ENCODE results near the gene SEC63. TPM values are rescaled to one million over a fixed set of nuclear protein-coding genes. Genes with fewer than 3 reads are reported as not detected.
"Not testable (repeated sequence)": the region's sequence is repeated elsewhere in the genome, so short reads cannot be mapped to it uniquely, and the experiment has no call there.

The SEC63 gene
- total and polyA plus RNA-seq, 9 donors: 33.8 to 198 (median 122) TPM

DNA sequence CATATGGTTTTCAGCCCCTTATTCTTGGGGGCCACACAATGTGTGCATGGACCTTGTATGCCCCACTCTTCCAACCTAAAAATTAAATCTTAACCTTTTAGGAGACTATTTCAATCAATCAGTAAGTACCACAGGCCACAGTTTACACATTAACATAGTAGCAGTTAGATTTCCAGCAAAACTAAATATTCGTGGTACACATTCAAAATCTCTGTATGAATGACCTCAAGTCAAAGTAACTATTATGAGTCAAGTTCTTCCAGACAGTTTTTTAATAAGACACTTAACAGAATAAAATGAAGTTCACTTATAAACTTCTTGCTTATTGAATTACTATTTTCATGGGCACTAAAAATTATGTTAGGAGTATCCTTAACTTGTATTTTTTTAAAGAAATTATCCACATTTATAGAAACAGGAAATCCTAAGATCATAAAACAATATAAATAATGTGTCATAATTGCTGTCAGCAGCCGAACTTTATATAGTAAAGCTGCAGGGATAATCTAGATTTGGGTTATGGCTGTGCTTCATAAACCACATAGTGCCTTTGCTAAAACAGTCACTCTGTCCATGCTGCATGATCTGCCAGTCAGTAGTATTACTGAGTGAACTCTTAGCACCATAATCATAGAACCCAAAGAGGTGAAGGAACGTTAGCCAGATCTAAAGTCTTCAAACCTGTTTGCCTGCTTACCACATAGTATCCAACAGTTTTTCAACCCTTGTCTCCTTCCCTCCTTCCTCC is 21.7 kb downstream of the SEC63 start:
- TF ChIP-seq EP300 (IDR thresholded peaks at IDR 0.05) (no peak), POLR2A (IDR thresholded peaks at IDR 0.05) (no peak), CTCF (IDR thresholded peaks at IDR 0.05) (no peak)

DNA sequence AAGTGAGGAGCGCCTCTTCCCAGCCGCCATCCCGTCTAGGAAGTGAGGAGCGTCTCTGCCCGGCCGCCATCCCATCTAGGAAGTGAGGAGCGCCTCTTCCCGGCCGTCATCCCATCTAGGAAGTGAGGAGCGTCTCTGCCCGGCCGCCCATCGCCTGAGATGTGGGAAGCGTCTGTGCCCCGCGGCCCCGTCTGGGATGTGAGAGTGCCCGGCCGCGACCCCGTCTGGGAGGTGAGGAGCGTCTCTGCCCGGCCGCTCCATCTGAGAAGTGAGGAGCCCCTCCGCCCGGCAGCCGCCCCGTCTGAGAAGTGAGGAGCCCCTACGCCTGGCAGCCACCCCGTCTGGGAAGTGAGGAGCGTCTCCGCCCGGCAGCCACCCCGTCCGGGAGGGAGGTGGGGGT is 23.8 kb downstream of the SEC63 start:
- H3K4me3 ChIP-seq; intact Hi-C loops (cut with DNase I): not testable (repeated sequence)

More for the DNA sequence above, 21.7 kb downstream of the SEC63 start:
- whole genome bisulfite sequencing, 3 donors: 49 to 62% (median 56%) methylated on average over 3 of the region's 3 CpGs
- no peak for DNase-seq
- intact Hi-C loops (cut with DNase I): no loop called here
- no peak overlapping the region for H3K4me3 ChIP-seq
- H3K27me3 ChIP-seq: no peaks in the 10 kb centered on the region
- no peaks in the 10 kb centered on the region for H3K36me3 ChIP-seq
- peaks cover 1% of the 10 kb centered on the region for H3K4me1 ChIP-seq (ENCODE audit: insufficient read depth)
- no peaks in the 10 kb centered on the region for H3K9me3 ChIP-seq
- no peak overlapping the region for H3K27ac ChIP-seq

GRCh38 chr6:107932580-107932979 is 25.4 kb downstream of the SEC63 start:
- H3K4me1 ChIP-seq (ENCODE audit: insufficient read depth): peaks cover 1% of the 10 kb centered on the region
- 94 to 97% (median 96%) methylated on average over 3 of the region's 3 CpGs for WGBS, 3 donors
- H3K4me3 ChIP-seq: no peak overlapping the region
- H3K27ac ChIP-seq: no peak overlapping the region
- H3K9me3 ChIP-seq: no peaks in the 10 kb centered on the region
- intact Hi-C loops (cut with DNase I): no loop called here
- TF ChIP-seq POLR2A (IDR thresholded peaks at IDR 0.05): no peak
- no peak for TF ChIP-seq CTCF (IDR thresholded peaks at IDR 0.05)
- TF ChIP-seq EP300 (IDR thresholded peaks at IDR 0.05): no peak
- DNase-seq: no peak
- no peaks in the 10 kb centered on the region for H3K27me3 ChIP-seq
- H3K36me3 ChIP-seq: no peaks in the 10 kb centered on the region

More for the DNA sequence above, 23.8 kb downstream of the SEC63 start:
- not testable (repeated sequence) for H3K36me3 ChIP-seq; H3K4me1 ChIP-seq (ENCODE audit: insufficient read depth); DNase-seq; H3K27me3 ChIP-seq; H3K27ac ChIP-seq; H3K9me3 ChIP-seq
- WGBS, 3 donors: 90 to 96% (median 91%) methylated on average over 13 to 33 of the region's 35 CpGs

DNA sequence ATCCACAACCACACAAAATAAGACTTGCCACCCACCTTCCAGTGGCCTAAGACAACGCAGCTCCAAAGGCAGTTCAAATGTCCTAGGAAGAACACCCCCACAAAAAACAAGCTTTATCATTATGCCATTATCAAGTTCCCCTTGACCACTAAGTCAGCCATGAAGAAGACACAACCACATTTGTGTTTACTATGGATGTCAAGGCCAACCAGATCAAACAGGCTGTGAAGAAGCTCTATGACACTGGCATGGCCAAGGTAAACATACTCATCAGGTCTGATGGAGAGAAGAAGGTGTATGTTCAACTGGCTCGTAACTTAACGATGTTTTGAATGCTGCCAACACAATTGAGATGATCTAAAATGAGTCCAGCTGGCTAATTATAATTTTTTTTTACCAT is 26.1 kb downstream of the SEC63 start:
- DNase-seq: no peak
- Histone ChIP-seq H3K27me3 (no peaks in the 10 kb centered on the region), H3K4me3 (no peak overlapping the region), H3K36me3 (no peaks in the 10 kb centered on the region), H3K27ac (no peak overlapping the region), H3K9me3 (no peaks in the 10 kb centered on the region), H3K4me1 (ENCODE audit: insufficient read depth) (peaks cover 1% of the 10 kb centered on the region)
- intact Hi-C loops (cut with DNase I): no loop called here
- WGBS, 3 donors: 83 to 94% (median 88%) methylated on average over 3 of the region's 3 CpGs
- TF ChIP-seq POLR2A (IDR thresholded peaks at IDR 0.05): no peak
- no peak for TF ChIP-seq EP300 (IDR thresholded peaks at IDR 0.05)
- TF ChIP-seq CTCF (IDR thresholded peaks at IDR 0.05): no peak

GRCh38 chr6:107928984-107929383 is 29.0 kb downstream of the SEC63 start:
- TF ChIP-seq POLR2A (IDR thresholded peaks at IDR 0.05) (no peak), EP300 (IDR thresholded peaks at IDR 0.05) (no peak), CTCF (IDR thresholded peaks at IDR 0.05) (no peak)
- Histone ChIP-seq H3K4me1 (ENCODE audit: insufficient read depth) (no peaks in the 10 kb centered on the region), H3K27me3 (no peaks in the 10 kb centered on the region), H3K27ac (no peak overlapping the region), H3K4me3 (no peak overlapping the region), H3K36me3 (no peaks in the 10 kb centered on the region), H3K9me3 (no peaks in the 10 kb centered on the region)
- no peak for DNase-seq
- intact Hi-C loops (cut with DNase I): no loop called here
- 90 to 94% (median 91%) methylated on average over 2 of the region's 2 CpGs for WGBS, 3 donors

GRCh38 chr6:107926697-107927544 is 31.1 kb downstream of the SEC63 start:
- H3K36me3 ChIP-seq, DNase-seq: not testable (repeated sequence)
- WGBS, 3 donors: 31 to 48% (median 43%) methylated on average over 10 of the region's 10 CpGs

More at GRCh38 chr6:107926697-107927544, 31.1 kb downstream of the SEC63 start:
- H3K4me3 ChIP-seq; H3K27me3 ChIP-seq; H3K27ac ChIP-seq; H3K9me3 ChIP-seq; intact Hi-C loops (cut with DNase I); H3K4me1 ChIP-seq (ENCODE audit: insufficient read depth): not testable (repeated sequence)

Data from ovary (tissue), 9 donors.